NOMO-1 (cell line): ENCODE measurements around the gene EFNB2.

ENCODE experiments used
- DNase-seq, 2 experiments: peaks; one replicate each; lab custom pipeline; 2025; ENCODE audit not compliant: unreplicated experiment in 2 of 2; lab: John Stamatoyannopoulos, UW

The EFNB2 gene

DNA sequence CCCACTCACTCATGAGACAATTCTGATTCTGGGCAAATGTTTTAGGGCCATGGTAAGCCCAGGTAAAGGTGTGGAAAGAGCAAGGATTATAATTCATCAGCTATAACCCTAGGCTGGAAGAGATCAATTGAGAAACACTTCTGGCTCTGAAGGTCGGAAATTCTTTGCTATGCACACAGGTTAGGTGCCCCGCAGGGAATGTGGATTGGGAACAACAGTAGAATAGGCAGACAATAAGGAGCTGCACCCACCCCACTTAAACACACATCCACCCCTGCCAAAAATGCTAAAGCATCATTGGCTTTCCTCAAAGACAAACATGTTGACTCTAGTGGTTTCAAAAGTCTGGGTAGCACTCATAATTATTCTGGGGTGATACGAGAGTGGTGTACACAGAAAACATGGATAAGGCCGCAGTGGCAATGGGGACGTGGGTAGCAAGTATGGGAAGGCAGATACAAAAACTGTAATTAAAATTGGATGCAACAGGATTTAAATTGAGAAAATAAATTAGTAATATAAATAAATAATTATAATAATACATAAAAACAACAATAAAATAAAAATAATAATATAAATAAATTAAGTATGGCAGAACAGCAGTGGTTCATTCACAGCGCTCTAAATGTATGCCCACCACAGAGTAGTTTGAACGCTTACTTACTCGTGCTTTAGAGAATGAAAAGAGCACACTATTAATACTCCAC, 8.6 kb downstream of the EFNB2 start:
- no peak for DNase-seq

DNA sequence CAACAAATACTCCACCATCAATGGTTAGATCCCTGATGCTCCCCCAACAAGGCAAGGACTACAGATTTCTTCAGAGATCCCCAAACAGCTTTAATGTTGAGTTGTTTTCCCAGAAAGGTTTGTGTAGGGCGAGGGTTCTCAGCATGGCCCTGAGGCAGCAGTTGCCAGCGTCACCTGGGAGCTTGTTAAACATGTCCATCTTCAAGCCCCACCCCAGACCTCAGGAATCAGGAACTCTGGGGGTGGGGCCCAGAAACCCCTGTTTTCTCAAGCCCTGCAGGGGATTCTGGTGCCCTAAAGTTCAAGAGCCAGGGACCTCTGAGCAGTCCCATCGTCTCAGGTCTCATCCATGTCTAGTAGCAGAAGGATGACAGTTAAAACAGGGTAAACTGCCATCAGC, 9.6 kb downstream of the EFNB2 start:
- no peak for DNase-seq

DNA sequence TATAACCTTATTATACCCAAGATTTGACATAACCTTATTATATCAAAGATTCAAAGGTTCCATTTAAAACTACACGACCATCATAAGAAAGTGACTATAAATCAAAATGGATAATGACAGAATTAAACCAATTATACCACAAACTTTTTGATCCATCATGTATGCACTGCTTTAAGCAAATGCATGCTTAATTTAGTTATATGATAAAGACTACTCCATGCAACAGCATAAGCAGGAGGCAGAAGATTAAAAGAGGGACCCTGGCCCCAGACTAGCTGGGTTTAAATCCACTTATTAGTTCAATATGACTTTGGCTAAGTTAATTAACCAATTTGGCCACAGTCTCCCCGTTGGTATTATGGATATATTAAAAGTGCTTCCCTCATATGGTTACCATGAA, 11.4 kb downstream of the EFNB2 start:
- DNase-seq: no peak

GRCh38 chr13:106523576-106523975, 11.9 kb downstream of the EFNB2 start:
- DNase-seq: no peak

DNA sequence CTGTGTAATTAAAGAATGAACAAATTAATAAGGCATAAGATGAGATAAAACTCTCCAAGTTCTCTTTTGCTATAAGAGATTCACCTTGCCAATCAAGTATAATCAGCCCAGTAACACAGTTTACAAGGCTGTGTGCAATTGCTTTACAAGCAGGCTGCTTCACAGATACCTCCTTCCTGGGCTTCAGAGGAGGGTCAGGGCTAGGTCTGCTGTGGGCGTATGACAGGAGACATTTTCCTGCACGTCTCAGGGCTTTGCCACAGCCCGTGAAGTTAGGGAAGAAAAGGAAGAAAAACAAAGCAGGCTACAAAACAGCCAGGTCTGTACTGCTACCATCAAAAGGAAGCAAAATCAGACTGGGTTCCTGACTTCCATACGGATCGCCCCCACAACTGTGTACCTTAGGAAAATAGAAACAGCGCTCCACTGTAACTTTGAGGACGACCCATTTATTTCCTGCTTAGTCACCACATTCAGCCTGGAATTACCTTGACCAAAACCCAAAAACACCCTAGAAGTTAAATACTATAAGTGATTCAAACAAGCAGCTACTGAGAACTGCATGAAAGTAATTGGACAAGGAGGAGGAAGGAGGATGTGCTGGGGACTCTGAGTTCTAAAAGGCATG, 12.4 kb downstream of the EFNB2 start:
- DNase-seq: no peak

DNA sequence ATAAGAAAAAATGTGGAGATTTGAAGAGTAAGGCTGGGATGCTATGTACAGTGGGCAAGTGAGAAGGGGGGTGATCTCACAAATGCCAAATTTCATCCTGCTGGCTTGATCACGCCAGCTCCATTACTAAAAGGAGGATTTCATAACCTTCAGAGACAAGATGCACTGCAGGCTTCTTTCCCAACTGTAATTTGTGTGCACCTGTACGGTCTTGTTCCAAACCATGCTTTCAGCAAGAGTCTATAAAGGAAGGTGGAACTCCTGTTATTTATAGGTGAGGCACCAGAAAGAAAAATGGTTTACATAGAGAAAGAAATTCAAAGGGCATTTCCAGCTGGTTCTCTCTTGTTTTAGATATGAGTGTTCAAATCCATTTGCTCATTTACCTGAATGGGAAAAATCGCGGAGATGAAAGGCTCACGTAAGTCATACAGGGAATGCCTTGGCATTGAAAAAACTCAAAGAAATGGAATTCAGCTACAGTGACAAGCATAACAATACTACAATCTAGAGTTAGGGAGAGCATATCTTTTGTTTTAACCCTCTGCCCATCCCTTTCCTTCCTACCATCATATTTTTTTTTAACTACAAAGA, 13.3 kb downstream of the EFNB2 start:
- no peak for DNase-seq

DNA sequence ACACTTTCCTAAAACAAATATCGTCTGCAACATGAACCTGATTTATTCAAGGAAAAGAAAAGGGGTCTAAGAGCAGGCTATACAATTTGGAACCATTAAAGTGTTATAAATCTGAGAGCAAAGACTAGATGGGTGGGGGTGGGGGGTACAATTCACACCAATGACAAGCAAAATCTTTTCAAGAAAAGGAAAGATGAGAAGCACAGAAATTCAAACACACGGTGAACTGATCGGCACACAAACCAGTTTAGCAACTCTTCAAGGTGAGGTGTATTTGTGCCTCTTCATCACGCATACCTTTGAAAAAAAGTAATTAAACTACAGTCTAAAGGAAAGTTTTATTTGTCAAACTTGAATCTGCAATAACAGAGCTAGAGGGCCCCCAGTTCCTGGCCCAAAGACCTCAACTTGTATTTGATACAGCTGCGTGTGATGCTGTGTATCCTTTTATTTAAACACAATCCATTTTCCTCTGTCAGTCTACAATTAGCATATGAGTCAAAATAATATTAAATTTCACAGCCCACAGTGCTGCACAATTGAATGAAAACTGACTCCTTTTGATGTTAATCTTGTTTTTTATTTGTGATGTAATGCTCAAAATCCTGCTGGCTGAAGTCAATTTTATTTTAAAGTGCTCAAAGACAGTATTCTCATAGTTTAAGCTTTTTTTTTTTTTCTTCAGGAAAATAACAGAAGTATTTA, 14.2 kb downstream of the EFNB2 start:
- DNase-seq: no peak

GRCh38 chr13:106520251-106521054, 15.0 kb downstream of the EFNB2 start:
- no peak for DNase-seq

GRCh38 chr13:106518512-106518911, 16.9 kb downstream of the EFNB2 start:
- no peak for DNase-seq

- no peak for DNase-seq
Observed at GRCh38 chr13:106517109-106517847, 18.2 kb downstream of the EFNB2 start.

GRCh38 chr13:106515635-106516254, 19.7 kb downstream of the EFNB2 start:
- DNase-seq: no peak

DNA sequence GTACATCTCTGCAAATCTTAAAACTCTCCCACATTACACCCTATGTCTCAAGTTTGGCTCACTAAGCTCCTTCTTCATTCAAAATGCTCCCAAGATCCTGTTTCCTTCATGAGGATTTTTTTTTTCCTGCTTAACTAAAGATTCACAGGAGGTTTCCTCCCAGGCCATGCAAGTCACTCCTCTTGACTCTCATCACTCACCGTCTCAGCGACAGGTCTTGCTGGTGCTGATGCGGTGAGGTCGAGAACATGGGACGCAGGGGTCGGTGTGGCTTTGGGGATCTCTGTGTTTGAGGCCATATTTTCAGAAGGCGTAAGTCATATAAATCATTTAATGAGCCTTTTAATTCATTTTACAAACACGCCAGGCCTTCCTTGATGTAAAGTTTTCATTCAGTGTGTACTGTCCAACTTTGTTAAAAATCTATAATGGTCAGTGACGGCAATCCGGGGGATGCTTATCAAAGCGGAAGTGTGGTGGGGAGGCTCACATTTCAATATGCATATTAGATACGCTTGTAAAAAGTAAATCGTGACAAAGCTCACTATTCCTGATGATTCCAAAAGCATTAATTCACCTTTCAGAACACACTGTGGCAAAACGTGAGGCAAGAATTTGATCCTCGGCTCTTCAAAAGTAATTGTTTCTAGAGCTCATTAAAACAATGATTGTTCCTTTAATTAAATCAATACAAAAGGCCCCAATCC, 20.4 kb downstream of the EFNB2 start:
- DNase-seq: no peak

DNA sequence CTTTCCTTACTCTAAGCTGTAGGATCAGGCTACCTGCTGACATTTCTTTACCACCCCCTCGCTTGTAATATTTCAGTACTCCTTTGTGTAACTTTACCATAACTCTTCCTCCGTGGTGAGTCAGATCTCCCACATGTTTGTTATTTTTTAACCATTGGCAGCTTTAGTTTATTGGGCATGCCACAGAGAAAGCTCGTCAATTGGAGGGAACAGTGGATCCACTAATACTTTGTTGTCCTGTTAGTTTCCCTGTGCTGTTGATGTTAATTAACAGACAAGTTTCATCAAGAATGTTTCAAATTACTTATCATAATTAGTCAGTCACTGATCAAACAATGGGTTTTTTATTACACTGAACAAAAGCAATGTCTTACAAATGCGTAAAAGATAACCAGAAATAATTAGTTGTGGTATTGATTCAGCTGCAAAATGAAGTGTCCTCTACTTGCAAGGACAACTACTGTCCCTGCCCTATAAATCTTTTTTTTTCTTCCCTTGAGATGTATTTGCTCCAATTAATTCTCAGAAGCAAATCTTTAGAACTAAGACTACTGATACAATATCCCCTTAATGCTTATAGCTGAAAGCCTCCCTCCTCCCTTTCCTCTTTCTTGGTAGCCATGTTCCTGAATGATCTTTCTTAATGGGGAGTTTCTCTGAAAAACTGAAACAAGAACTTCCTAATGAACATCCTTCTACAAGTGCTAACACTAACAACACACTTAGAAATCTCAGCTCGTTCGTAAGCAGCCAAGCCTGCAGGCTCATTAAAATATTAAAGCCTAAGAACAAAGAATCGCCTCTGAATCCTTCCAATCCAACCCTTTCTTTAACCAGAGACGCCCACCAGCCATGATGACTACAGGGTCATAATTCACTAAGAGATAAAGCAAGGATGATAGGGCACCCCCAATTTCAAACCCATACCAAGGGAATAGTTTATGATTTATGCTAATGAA, 22.2 kb downstream of the EFNB2 start:
- no peak for DNase-seq

DNA sequence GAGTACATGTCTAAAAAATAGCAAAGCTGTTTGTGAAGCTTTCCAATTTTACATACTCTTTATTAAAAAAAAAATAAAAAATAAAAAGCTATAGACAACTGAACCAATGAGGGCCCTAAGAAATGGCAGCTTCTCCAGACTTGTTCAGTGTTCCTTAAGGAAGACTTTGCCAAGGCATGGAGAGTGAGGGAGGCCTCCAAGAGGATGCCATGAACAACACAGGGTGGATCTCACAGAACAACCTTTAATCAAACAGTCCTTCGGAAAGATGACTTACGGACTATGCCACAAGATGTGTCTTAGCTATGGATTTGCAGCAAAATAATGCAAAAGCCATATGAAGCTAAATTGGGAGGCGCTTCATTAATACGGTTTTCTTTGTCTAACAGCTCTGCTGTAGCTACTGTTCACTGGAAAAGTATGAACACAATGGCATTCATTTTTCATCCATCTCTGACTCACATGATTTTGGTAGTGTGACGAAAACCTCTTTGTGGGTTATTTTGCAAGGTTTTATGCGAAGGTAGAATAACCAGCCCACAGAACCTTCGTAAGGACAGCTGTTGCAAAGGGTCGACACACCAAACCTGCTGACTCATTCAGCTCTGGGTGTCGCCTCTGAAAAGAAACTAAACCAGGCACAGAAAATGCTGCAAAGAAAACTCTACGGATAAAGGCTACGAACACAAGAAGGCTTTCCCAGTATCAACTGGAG, 27.7 kb downstream of the EFNB2 start:
- DNase-seq: peak; percentile 77 to 94

- no peak for DNase-seq
Observed at GRCh38 chr13:106506286-106506685, 29.2 kb downstream of the EFNB2 start.

GRCh38 chr13:106505732-106506131, 29.7 kb downstream of the EFNB2 start:
- DNase-seq: no peak

DNA sequence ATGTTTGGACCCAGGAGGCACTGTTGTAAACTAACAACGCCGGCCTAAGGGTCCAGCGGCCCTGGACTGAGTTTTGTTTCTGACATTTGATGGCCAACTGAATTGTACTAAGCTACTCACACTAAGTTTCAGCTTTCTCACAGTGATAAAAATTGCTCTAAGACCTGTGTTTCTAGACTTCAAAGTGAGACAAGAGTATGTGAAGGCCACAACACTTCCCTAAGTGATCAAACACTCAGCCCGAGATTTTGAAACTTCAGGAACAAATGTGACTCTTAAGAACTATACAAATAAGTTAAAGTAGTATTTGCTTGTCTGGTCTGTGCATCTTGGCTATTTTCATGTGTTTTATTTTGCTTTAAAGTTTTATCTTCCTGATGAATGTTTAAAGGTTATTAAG, 30.2 kb downstream of the EFNB2 start:
- DNase-seq: no peak
